HepG2 (cell line): ENCODE data around the gene HACL1. TPM values are rescaled to one million over a fixed set of nuclear protein-coding genes. Genes with fewer than 3 reads are reported as not detected.

ENCODE experiments used
- ATAC-seq: fragments of 200-7000 bp; cut with Tn5 transposase; 3 replicates; pipeline ENCODE4 v1.9.1; 2020; ENCODE audit warnings: mild to moderate bottlenecking, moderate library complexity
- BruUV-seq: library from RNA; stranded (reverse); fragments of 400-500 nt; replicated peaks from 2 replicates; lab custom pipeline; 2021; lab: Mats Ljungman, UMichigan
- CTCF ChIA-PET: fragments of 300-600 bp; formaldehyde crosslinking; extraction: SDS; loops from one replicate; lab custom pipeline; 2021; ENCODE audit warnings: low total read pairs, inconsistent platforms, low intra/inter-chr PET ratio; lab: Yijun Ruan, JAX
- POLR2A ChIA-PET: fragments of 350-600 bp; sonication (Branson Sonifier 250); formaldehyde crosslinking; loops from one replicate; lab custom pipeline; 2020; ENCODE audit warnings: antibody characterized with exemption, inconsistent platforms; lab: Yijun Ruan, JAX
- DNase-seq: peaks from one replicate; pipeline ENCODE4 v3.0.0-alpha.2; 2015; ENCODE audit warnings: low spot score
- FAIRE-seq: peaks from 3 replicates; lab custom pipeline; 2011; peaks lifted over from hg19 to GRCh38; lab: Jason Lieb, UNC
- H2AFZ ChIP-seq: one replicate; pipeline ENCODE4 v1.6.1; 2011; ENCODE audit warnings: low read length, inconsistent platforms
- H3K27ac ChIP-seq: fragments of 300-600 bp; 3 replicates; pipeline ENCODE4 v1.8.0; 2011; ENCODE audit warnings: mixed run types, mild to moderate bottlenecking, mixed read lengths, low read length, inconsistent platforms; ENCODE audit not compliant: insufficient read depth; ENCODE audit errors: extremely low read length
- H3K27me3 ChIP-seq, 2 experiments: fragments of 200-600 bp in 1 of 2; 2 replicates in 1 of 2; 3 replicates in 1 of 2; pipeline versions ENCODE4 v1.6.0 to v1.8.0; 2011; ENCODE audit warnings: low read length in 2 of 2, mild to moderate bottlenecking in 2 of 2, moderate library complexity in 2 of 2, inconsistent platforms in 1 of 2; ENCODE audit not compliant: insufficient read depth in 2 of 2, control insufficient read depth in 1 of 2
- H3K36me3 ChIP-seq, 2 experiments: fragments of 200-600 bp in 1 of 2; replicated peaks in 1 of 2; 2 replicates in 1 of 2; 3 replicates in 1 of 2; pipeline versions ENCODE4 v1.5.1 to v1.8.0; 2011; ENCODE audit warnings: low read length in 2 of 2, inconsistent platforms in 1 of 2; ENCODE audit not compliant: insufficient read depth in 2 of 2, control insufficient read depth in 1 of 2
- H3K4me1 ChIP-seq: 2 replicates; pipeline ENCODE4 v1.5.1; 2012; ENCODE audit warnings: low read length, inconsistent platforms; ENCODE audit not compliant: insufficient read depth
- H3K4me2 ChIP-seq: 2 replicates; pipeline ENCODE4 v1.6.0; 2011; ENCODE audit warnings: low read depth, low read length, inconsistent platforms
- H3K4me3 ChIP-seq, 3 experiments: fragments of 200-600 bp in 1 of 3; sonication (generic), shearing (Covaris generic) in 1 of 3; replicated peaks in 1 of 3; 2 replicates each; pipeline ENCODE4 v1.5.1; 2011 to 2016; ENCODE audit warnings: low read length in 3 of 3, inconsistent platforms in 2 of 3, low read depth in 2 of 3, mild to moderate bottlenecking in 2 of 3, control low read depth in 1 of 3, mixed read lengths in 1 of 3; ENCODE audit not compliant: insufficient read depth in 1 of 3
- H3K79me2 ChIP-seq: one replicate; pipeline ENCODE4 v1.6.1; 2011; ENCODE audit warnings: low read length, inconsistent platforms; ENCODE audit not compliant: insufficient read depth
- H3K9ac ChIP-seq: 2 replicates; pipeline ENCODE4 v1.6.0; 2011; ENCODE audit warnings: mild to moderate bottlenecking, low read depth, low read length, inconsistent platforms; ENCODE audit not compliant: insufficient read depth
- H3K9me3 ChIP-seq: 2 replicates; pipeline ENCODE4 v1.5.1; 2012; ENCODE audit warnings: mild to moderate bottlenecking, low read length
- H4K20me1 ChIP-seq: 2 replicates; pipeline ENCODE4 v1.6.0; 2011; ENCODE audit warnings: inconsistent platforms, mild to moderate bottlenecking, low read length, moderate library complexity; ENCODE audit not compliant: insufficient read depth
- CBX5 ChIP-seq: sonication (generic); formaldehyde crosslinking; IDR thresholded peaks from 2 replicates; pipeline ENCODE4 v1.4.0; 2020; ENCODE audit warnings: missing genetic modification reagents, borderline replicate concordance
- ETS1 ChIP-seq: sonication (generic); formaldehyde crosslinking; IDR thresholded peaks from 2 replicates; pipeline ENCODE4 v1.4.0; 2020; ENCODE audit warnings: missing genetic modification reagents
- ISL2 ChIP-seq: sonication (generic); formaldehyde crosslinking; IDR thresholded peaks from 2 replicates; pipeline ENCODE4 v1.5.0; 2020; ENCODE audit warnings: missing genetic modification reagents
- KDM5B ChIP-seq: sonication (generic); formaldehyde crosslinking; IDR thresholded peaks from 2 replicates; pipeline ENCODE4 v1.4.0; 2020; ENCODE audit warnings: missing genetic modification reagents, mild to moderate bottlenecking, borderline replicate concordance
- MXI1 ChIP-seq: IDR thresholded peaks from 3 replicates; pipeline ENCODE4 v1.6.1; 2012; ENCODE audit warnings: low read depth, low read length, inconsistent platforms, borderline replicate concordance
- TAF15 ChIP-seq: fragments of 200-400 bp; formaldehyde crosslinking; IDR thresholded peaks from one replicate; pipeline ENCODE4 v1.6.1; 2018; ENCODE audit warnings: mild to moderate bottlenecking, low read depth, low read length; ENCODE audit not compliant: poor library complexity, severe bottlenecking
- ZBED4 ChIP-seq: sonication (generic); formaldehyde crosslinking; IDR thresholded peaks from 2 replicates; pipeline ENCODE4 v1.4.0; 2020; ENCODE audit warnings: missing genetic modification reagents, borderline replicate concordance
- ZNF3 ChIP-seq: IDR thresholded peaks from 2 replicates; pipeline ENCODE4 v1.7.0; 2017; ENCODE audit warnings: inconsistent platforms
- WGBS: methylation state at CpG from one replicate; pipeline ENCODE4 v1.1.6; 2017; ENCODE audit warnings: low lambda C conversion rate; 5-methylcytosine and 5-hydroxymethylcytosine counted together
- in situ Hi-C: cut with HindIII; loops from 2 replicates; pipeline ENCODE4 v1.10.0; 2017; ENCODE audit warnings: low pct_unique_long_range_greater_than_20kb; ENCODE audit not compliant: extremely low pct_ligation_motif_present
- intact Hi-C: fragments of 100-400 bp; cut with micrococcal nuclease; formaldehyde crosslinking; loops from one replicate; pipeline ENCODE4 v1.10.0; 2022; ENCODE audit not compliant: unreplicated experiment
- polyA plus RNA-seq, 8 experiments: library from polyadenylated mRNA; depleted of rRNA in 3 of 8; stranded (reverse) in 7 of 8; unstranded in 1 of 8; fragments of >200 nt; fragmentation: Illumina TruSeq in 4 of 8; extraction: Trizol in 4 of 8; gene quantifications; 2 replicates each; pipeline versions ENCODE4 v1.2.1 to v1.2.3, GENCODE V29; 2011 to 2016; ENCODE audit warnings: low read depth in 4 of 8, missing spikeins in 1 of 8, mixed read lengths in 1 of 8; ENCODE audit not compliant: insufficient read depth in 1 of 8
- total RNA-seq, 5 experiments: library from RNA; depleted of rRNA; stranded (reverse); fragments of >200 nt; fragmentation: Illumina TruSeq; extraction: Trizol; gene quantifications; 2 replicates each; pipeline ENCODE4 v1.2.3, GENCODE V29; 2016; ENCODE audit warnings: low read depth in 1 of 5

Gene HACL1
- total and polyA plus RNA-seq, 2 of the 13 experiments (the other 11 are each of a cell fraction or from before 2014, with no cell fraction given) = 22.1 to 25.7 TPM

GRCh38 chr3:15562560-15562959 lies 38.8 kb downstream of the HACL1 start:
- DNase-seq = no peak
- ChIA-PET CTCF (no interaction called here), POLR2A (no interaction called here)
- Histone ChIP-seq H3K79me2 (no peaks in the 10 kb centered on the region), H3K4me3 (no peak overlapping the region), H3K4me1 (peaks cover 12% of the 10 kb centered on the region), H4K20me1 (no peaks in the 10 kb centered on the region), H3K4me2 (no peak overlapping the region), H3K9ac (no peak overlapping the region), H2AFZ (no peak overlapping the region), H3K27ac (no peak overlapping the region), H3K36me3 (peaks cover 14 to 47% of the 10 kb centered on the region in 2 experiments; a peak in 4 of 5 replicates), H3K27me3 (no peaks in the 10 kb centered on the region), H3K9me3 (no peaks in the 10 kb centered on the region)
- FAIRE-seq = no peak
- 95% methylated on average over 5 of the region's 5 CpGs for WGBS
- in situ Hi-C loops (no loop called here), intact Hi-C loops (no loop called here)
- no TSS peak for BruUV-seq
- no peak for ATAC-seq
- TF ChIP-seq ISL2 (CRISPR knock-in tag) = no peak
- TF ChIP-seq KDM5B (CRISPR knock-in tag) = no peak
- TF ChIP-seq ZNF3 (CRISPR knock-in tag) = no peak
- no peak for TF ChIP-seq CBX5
- no peak for TF ChIP-seq ETS1
- no peak for TF ChIP-seq MXI1
- TF ChIP-seq ZBED4 = no peak
- TF ChIP-seq TAF15 = no peak
